Left lung (tissue), 10 donors: Measurements from ENCODE around the gene PSMB7. TPM values are rescaled to one million over a fixed set of nuclear protein-coding genes. Genes with fewer than 3 reads are reported as not detected.
A peak's percentile ranks its signal among the peaks of the same experiment; 100 is the strongest.

ENCODE experiments used
- ATAC-seq: fragments of 200-7000 bp; cut with Tn5 transposase; one replicate; pipeline ENCODE4 v1.9.1; 2020; ENCODE audit warnings: moderate library complexity
- DNase-seq, 4 donors: peaks; one replicate each; pipeline ENCODE4 v3.0.0-alpha.2; 2013 to 2020
- H3K27ac ChIP-seq, 2 donors: fragments of 200-600 bp; sonication (generic) in 1 of 2; one replicate each; pipeline versions ENCODE4 v1.5.0 to v1.8.0; 2020 to 2021
- H3K27me3 ChIP-seq, 2 donors: fragments of 200-600 bp; sonication (generic) in 1 of 2; one replicate each; pipeline versions ENCODE4 v1.5.0 to v1.8.0; 2020 to 2021
- H3K36me3 ChIP-seq, 2 donors: fragments of 200-600 bp; sonication (generic) in 1 of 2; one replicate each; pipeline versions ENCODE4 v1.5.0 to v1.8.0; 2020 to 2021
- H3K4me1 ChIP-seq, 2 donors: fragments of 200-600 bp; one replicate each; pipeline ENCODE4 v1.8.0; 2021
- H3K4me3 ChIP-seq, 2 donors: fragments of 200-600 bp; sonication (generic) in 1 of 2; one replicate each; pipeline versions ENCODE4 v1.5.0 to v1.8.0; 2020 to 2021; ENCODE audit warnings: mild to moderate bottlenecking in 1 of 2
- H3K9me3 ChIP-seq, 2 donors: fragments of 200-600 bp; sonication (generic) in 1 of 2; one replicate each; pipeline versions ENCODE4 v1.5.0 to v1.8.0; 2020 to 2021
- intact Hi-C, 2 donors: fragments of 100-400 bp; cut with DNase I; formaldehyde crosslinking; loops; one replicate each; pipeline versions ENCODE4 v1.11.2 to v1.14.2; 2022
- polyA plus RNA-seq, 6 donors: library from polyadenylated mRNA; unstranded; fragments of 120-200 nt; gene quantifications; one replicate each; pipeline ENCODE4 v1.2.1, GENCODE V29; 2013; ENCODE audit not compliant: insufficient read length in 6 of 6
- total RNA-seq, 2 donors: library from RNA; stranded (reverse); fragmentation: NEBNext Ultra II Directional; extraction: Animal tissue kit (Norgen Biotek cat#: 25700); gene quantifications; one replicate each; pipeline ENCODE4 v1.2.1, GENCODE V29; 2021
- TF ChIP-seq, protein P1 (sequence below), 2 donors: fragments of 200-600 bp; sonication (generic) in 1 of 2; IDR thresholded peaks; one replicate each; pipeline versions ENCODE4 v1.5.0 to v1.8.0; 2021; ENCODE audit warnings: antibody characterized with exemption in 2 of 2
- donor health status: DM: no; HTN: yes; CAD: no.
- donor health status: DM: no; HTN: no; CAD: no.

PSMB7 gene
- total and polyA plus RNA-seq, 8 donors: 86.3 to 220 (median 203) TPM

DNA sequence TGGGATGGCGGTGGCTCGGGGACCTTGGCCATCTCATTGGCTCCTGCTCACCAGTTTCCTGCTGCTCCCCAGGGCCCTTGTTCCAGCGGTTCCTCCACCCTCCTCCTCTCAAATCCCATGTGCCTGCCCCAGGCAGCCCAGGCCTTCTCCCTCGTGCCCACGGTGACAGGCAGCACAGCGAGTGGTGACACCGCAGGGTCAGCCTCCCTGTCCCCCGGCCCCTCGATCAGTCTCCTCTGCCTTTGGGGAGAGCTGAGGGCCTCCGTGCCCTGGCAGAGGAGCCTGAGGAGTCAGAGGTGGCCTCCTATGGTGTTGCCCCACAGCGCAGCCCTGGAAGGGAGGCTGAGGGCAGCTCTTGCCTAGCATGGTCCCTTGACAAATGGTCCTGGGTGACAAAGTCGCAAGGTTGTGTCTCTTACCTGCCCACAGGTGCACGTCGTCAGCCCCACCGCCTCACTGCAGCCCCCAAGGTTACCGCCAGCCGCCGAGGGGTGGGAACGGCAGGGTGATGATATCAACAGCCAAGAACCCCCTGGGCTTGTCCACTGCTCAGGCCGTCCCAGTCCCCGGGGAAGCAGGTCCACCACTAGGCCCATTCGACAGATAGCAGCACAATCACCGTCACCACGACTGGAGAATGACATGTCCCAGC, 107.7 kb downstream of the PSMB7 start:
- H3K4me1 ChIP-seq: peaks cover 0 to 20% of the 10 kb centered on the region in 2 donors
- ATAC-seq: no peak
- intact Hi-C loops: no loop called here
- no peaks in the 10 kb centered on the region for H3K27me3 ChIP-seq
- DNase-seq: no peak
- TF ChIP-seq, protein P1, sequence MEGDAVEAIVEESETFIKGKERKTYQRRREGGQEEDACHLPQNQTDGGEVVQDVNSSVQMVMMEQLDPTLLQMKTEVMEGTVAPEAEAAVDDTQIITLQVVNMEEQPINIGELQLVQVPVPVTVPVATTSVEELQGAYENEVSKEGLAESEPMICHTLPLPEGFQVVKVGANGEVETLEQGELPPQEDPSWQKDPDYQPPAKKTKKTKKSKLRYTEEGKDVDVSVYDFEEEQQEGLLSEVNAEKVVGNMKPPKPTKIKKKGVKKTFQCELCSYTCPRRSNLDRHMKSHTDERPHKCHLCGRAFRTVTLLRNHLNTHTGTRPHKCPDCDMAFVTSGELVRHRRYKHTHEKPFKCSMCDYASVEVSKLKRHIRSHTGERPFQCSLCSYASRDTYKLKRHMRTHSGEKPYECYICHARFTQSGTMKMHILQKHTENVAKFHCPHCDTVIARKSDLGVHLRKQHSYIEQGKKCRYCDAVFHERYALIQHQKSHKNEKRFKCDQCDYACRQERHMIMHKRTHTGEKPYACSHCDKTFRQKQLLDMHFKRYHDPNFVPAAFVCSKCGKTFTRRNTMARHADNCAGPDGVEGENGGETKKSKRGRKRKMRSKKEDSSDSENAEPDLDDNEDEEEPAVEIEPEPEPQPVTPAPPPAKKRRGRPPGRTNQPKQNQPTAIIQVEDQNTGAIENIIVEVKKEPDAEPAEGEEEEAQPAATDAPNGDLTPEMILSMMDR (IDR thresholded peaks at IDR 0.05): no peak
- H3K9me3 ChIP-seq: no peaks in the 10 kb centered on the region
- no peak overlapping the region for H3K27ac ChIP-seq
- no peak overlapping the region for H3K4me3 ChIP-seq
- H3K36me3 ChIP-seq: peaks cover 0 to 77% of the 10 kb centered on the region in 2 donors

DNA sequence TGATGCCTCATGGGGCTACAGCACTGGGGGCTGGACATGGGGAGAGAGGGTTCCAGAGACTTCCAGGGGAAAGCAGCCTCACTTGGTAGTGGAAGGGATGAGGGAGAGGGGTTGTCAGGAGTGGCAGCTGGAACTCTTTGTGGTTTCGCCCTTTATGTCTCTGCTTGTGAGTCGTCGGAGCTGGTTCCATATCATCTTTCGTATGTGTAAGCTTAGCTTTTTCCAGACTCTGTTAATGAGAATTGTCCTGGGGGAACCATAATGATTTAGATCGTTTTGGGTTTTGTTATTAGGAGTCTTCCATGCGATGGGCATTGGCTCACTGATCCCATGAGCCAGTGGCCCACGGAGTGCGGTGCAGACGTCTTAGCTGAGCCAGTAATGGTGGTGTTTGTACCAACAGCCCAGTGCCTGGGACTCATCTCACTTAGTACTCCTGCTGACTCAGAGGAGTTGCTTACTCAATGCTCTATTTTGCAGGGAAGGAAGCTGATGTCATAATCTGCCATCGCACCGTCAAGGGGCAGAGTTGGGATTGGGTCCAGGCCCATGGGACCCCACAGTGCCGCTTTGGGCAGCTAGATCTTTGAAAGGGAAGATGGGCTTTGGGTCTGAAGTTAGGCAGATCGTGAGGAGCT, 109.0 kb downstream of the PSMB7 start:
- DNase-seq: no peak
- Histone ChIP-seq H3K4me1 (peaks cover 0 to 20% of the 10 kb centered on the region in 2 donors), H3K27ac (peak overlapping the region in 1 of 2 donors; percentile 13), H3K27me3 (no peaks in the 10 kb centered on the region), H3K4me3 (no peak overlapping the region), H3K36me3 (peaks cover 0 to 78% of the 10 kb centered on the region in 2 donors), H3K9me3 (no peaks in the 10 kb centered on the region)
- TF ChIP-seq, protein P1 (IDR thresholded peaks at IDR 0.05): no peak
- intact Hi-C loops: no loop called here
- peak; percentile 25 for ATAC-seq

DNA sequence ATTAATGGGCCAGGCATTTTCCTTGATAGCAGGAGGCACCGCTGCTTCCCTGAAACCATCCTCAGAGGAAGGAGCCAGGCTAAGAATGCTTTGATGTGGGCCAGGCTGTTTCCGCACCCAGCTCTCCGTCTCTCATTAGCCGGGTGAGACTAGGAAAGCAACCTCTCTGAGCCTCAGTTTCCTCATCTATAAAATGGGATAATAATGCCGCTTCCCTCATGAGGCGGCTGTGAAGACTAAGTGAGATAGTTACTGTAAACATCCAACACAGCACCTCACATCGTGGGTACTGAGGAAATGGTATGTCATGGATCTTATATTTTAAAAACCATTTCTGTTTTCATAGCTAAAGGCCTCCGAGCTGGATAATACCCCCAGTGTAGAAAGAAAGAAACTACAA, 111.0 kb downstream of the PSMB7 start:
- intact Hi-C loops: no loop called here
- peaks cover 0 to 28% of the 10 kb centered on the region in 2 donors for H3K4me1 ChIP-seq
- ATAC-seq (no peak), DNase-seq (no peak)
- no peak overlapping the region for H3K27ac ChIP-seq
- peaks cover 0 to 61% of the 10 kb centered on the region in 2 donors for H3K36me3 ChIP-seq
- no peaks in the 10 kb centered on the region for H3K27me3 ChIP-seq
- H3K9me3 ChIP-seq: no peaks in the 10 kb centered on the region
- TF ChIP-seq, protein P1 (IDR thresholded peaks at IDR 0.05): no peak
- no peak overlapping the region for H3K4me3 ChIP-seq

DNA sequence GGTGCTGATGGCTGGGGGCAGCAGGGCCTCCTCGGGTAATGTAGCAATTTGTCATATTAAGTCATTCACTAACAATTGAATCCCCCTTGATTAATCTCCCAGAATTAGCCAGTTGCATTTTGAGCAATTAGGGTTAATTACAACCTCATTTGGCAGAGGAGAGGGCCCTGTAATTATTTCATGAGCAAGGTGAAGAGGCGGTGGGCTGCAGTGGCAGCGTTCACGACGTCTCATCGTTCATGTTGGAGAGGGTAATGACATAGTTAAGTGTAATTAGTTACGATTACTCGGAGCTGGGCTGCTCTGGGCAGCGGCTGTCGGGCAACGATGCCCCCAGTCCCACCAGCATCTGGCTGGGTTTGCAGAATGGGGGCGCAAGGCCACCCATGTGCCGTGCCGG, 111.5 kb downstream of the PSMB7 start:
- intact Hi-C loops: no loop called here
- peaks cover 0 to 55% of the 10 kb centered on the region in 2 donors for H3K36me3 ChIP-seq
- ATAC-seq: no peak
- H3K27me3 ChIP-seq: no peaks in the 10 kb centered on the region
- DNase-seq: no peak
- TF ChIP-seq, protein P1 (IDR thresholded peaks at IDR 0.05): no peak
- H3K9me3 ChIP-seq: no peaks in the 10 kb centered on the region
- no peak overlapping the region for H3K27ac ChIP-seq
- no peak overlapping the region for H3K4me3 ChIP-seq
- H3K4me1 ChIP-seq: peaks cover 0 to 33% of the 10 kb centered on the region in 2 donors

Other genes with a start within 250 kb of the PSMB7 start
- gene NEK6, start 157.5 kb downstream of the PSMB7 start, total RNA-seq: 100 to 1,000 TPM; 104 to 132 TPM
- gene NEK6, start 157.5 kb downstream of the PSMB7 start, polyA plus RNA-seq: 10 to 100 TPM; 38.4 to 47.0 (median 43.2) TPM
- gene ADGRD2, start 35.0 kb upstream of the PSMB7 start, total RNA-seq: not detected
- under 1 TPM in 5 of 6 donors, not detected in 1; 0.10 to 0.22 (median 0.16) TPM for gene ADGRD2, start 35.0 kb upstream of the PSMB7 start, polyA plus RNA-seq
- under 1 TPM in 1 of 2 donors, not detected in 1; 0.26 TPM for gene NR5A1, start 92.0 kb upstream of the PSMB7 start, total RNA-seq
- gene NR5A1, start 92.0 kb upstream of the PSMB7 start, polyA plus RNA-seq: under 1 TPM in 2 of 6 donors, not detected in 4; 0.06 to 0.14 TPM